Measurements from ENCODE around the gene LCMT1. TPM values are rescaled to one million over a fixed set of nuclear protein-coding genes. Genes with fewer than 3 reads are reported as not detected.

LCMT1 gene
- polyA plus RNA-seq, 1 donor from 2014 or later: 45.5 TPM

- no peak overlapping the region for H3K27ac ChIP-seq (ENCODE audit: low read length)
- H3F3A ChIP-seq (ENCODE audit: insufficient read depth, low read length, poor library complexity, severe bottlenecking): no peaks in the 10 kb centered on the region
- no peak for TF ChIP-seq RAD21 (conservative IDR thresholded peaks at IDR 0.05)
- TF ChIP-seq POLR2AphosphoS5 (IDR thresholded peaks at IDR 0.05): no peak
- no peak for TF ChIP-seq CTCF (IDR thresholded peaks at IDR 0.05; ENCODE audit: poor library complexity, severe bottlenecking)
- no peak for TF ChIP-seq SMC3 (conservative IDR thresholded peaks at IDR 0.05; ENCODE audit: poor library complexity)
- TF ChIP-seq MXI1 (conservative IDR thresholded peaks at IDR 0.05; ENCODE audit: poor library complexity, severe bottlenecking): no peak
- no peak for TF ChIP-seq EZH2 (IDR thresholded peaks at IDR 0.05; ENCODE audit: borderline replicate concordance, insufficient read depth, low read length, poor library complexity, severe bottlenecking)
- TF ChIP-seq REST (IDR thresholded peaks at IDR 0.05; ENCODE audit: borderline replicate concordance): no peak
- no peak for TF ChIP-seq TAF1 (IDR thresholded peaks at IDR 0.05; ENCODE audit: low read depth)
- no peak for TF ChIP-seq EP300 (conservative IDR thresholded peaks at IDR 0.05; ENCODE audit: poor library complexity, severe bottlenecking)
- H3K9me2 ChIP-seq (ENCODE audit: insufficient read depth, low read length): no peaks in the 10 kb centered on the region
- no peaks in the 10 kb centered on the region for H3K79me2 ChIP-seq (replicated peaks; ENCODE audit: insufficient read depth, low read length)
- H3K9ac ChIP-seq (ENCODE audit: low read length): no peak overlapping the region
- no peak overlapping the region for H3K4me3 ChIP-seq (ENCODE audit: low read length)
- no peaks in the 10 kb centered on the region for H3K9me3 ChIP-seq (ENCODE audit: low read length)
- H3K4me2 ChIP-seq (ENCODE audit: low read length): no peak overlapping the region
- no peaks in the 10 kb centered on the region for H3K27me3 ChIP-seq (ENCODE audit: insufficient read depth, low read depth, low read length)
- no peak overlapping the region for H2AFZ ChIP-seq (ENCODE audit: low read depth, low read length)
- H4K20me1 ChIP-seq (ENCODE audit: insufficient read depth): no peaks in the 10 kb centered on the region
- no peaks in the 10 kb centered on the region for H3K36me3 ChIP-seq (ENCODE audit: insufficient read depth, low read length)
These were observed 77.8 kb downstream of the LCMT1 start for GRCh38 chr16:25189305-25189704.

GRCh38 chr16:25192096-25192495 is 80.6 kb downstream of the LCMT1 start:
- no peaks in the 10 kb centered on the region for H4K20me1 ChIP-seq (ENCODE audit: insufficient read depth)

More at GRCh38 chr16:25192096-25192495, 80.6 kb downstream of the LCMT1 start:
- Histone ChIP-seq H3K9me2 (ENCODE audit: insufficient read depth, low read length) (no peaks in the 10 kb centered on the region), H3K36me3 (ENCODE audit: insufficient read depth, low read length) (no peaks in the 10 kb centered on the region), H2AFZ (ENCODE audit: low read depth, low read length) (no peak overlapping the region), H3F3A (ENCODE audit: insufficient read depth, low read length, poor library complexity, severe bottlenecking) (no peaks in the 10 kb centered on the region), H3K27ac (ENCODE audit: low read length) (no peak overlapping the region), H3K79me2 (replicated peaks; ENCODE audit: insufficient read depth, low read length) (no peaks in the 10 kb centered on the region), H3K4me2 (ENCODE audit: low read length) (no peak overlapping the region), H3K4me3 (ENCODE audit: low read length) (no peak overlapping the region), H3K9ac (ENCODE audit: low read length) (no peak overlapping the region), H3K9me3 (ENCODE audit: low read length) (no peaks in the 10 kb centered on the region), H3K27me3 (ENCODE audit: insufficient read depth, low read depth, low read length) (no peaks in the 10 kb centered on the region)
- TF ChIP-seq POLR2AphosphoS5 (IDR thresholded peaks at IDR 0.05) (no peak), CTCF (IDR thresholded peaks at IDR 0.05; ENCODE audit: poor library complexity, severe bottlenecking) (no peak), EZH2 (IDR thresholded peaks at IDR 0.05; ENCODE audit: borderline replicate concordance, insufficient read depth, low read length, poor library complexity, severe bottlenecking) (no peak), RAD21 (conservative IDR thresholded peaks at IDR 0.05) (no peak), TAF1 (IDR thresholded peaks at IDR 0.05; ENCODE audit: low read depth) (no peak), SMC3 (conservative IDR thresholded peaks at IDR 0.05; ENCODE audit: poor library complexity) (no peak), REST (IDR thresholded peaks at IDR 0.05; ENCODE audit: borderline replicate concordance) (no peak), EP300 (conservative IDR thresholded peaks at IDR 0.05; ENCODE audit: poor library complexity, severe bottlenecking) (no peak), MXI1 (conservative IDR thresholded peaks at IDR 0.05; ENCODE audit: poor library complexity, severe bottlenecking) (no peak)

Data from neural cell (in vitro differentiated cells).